Hepatocyte (in vitro differentiated cells): ENCODE results near the gene SH3TC2.

Source experiments
- CTCF ChIP-seq: fragments of 200-600 bp; sonication (generic); IDR thresholded peaks from 2 replicates; pipeline ENCODE4 v1.5.1; 2016; ENCODE audit warnings: antibody characterized with exemption, mild to moderate bottlenecking; ENCODE audit not compliant: poor library complexity
- EZH2phosphoT487 ChIP-seq: fragments of 200-600 bp; sonication (generic); IDR thresholded peaks from one replicate; pipeline ENCODE4 v1.6.1; 2018; ENCODE audit warnings: antibody characterized with exemption, mild to moderate bottlenecking, low read depth, moderate library complexity; ENCODE audit not compliant: unreplicated experiment, severe bottlenecking

- TF ChIP-seq EZH2phosphoT487 (no peak), CTCF (no peak)
Observed at GRCh38 chr5:148966938-148967337, 95.9 kb downstream of the SH3TC2 start.
